HepG2 (cell line): Measurements from ENCODE around the gene HES6. TPM values are rescaled to one million over a fixed set of nuclear protein-coding genes. Genes with fewer than 3 reads are reported as not detected.

Source experiments
- ASH2L ChIP-seq: fragments of 300-600, 200-600 bp; sonication (generic); IDR thresholded peaks from 2 replicates; pipeline ENCODE4 v1.7.0; 2017; ENCODE audit warnings: low read depth, mild to moderate bottlenecking, moderate library complexity, mixed read lengths, low read length; ENCODE audit not compliant: insufficient read length
- CBX2 ChIP-seq, 2 experiments: fragments of 200-600 bp in 1 of 2; sonication (generic); formaldehyde crosslinking in 1 of 2; IDR thresholded peaks; 2 replicates each; pipeline versions ENCODE4 v1.7.0 to v1.8.1; 2018 to 2022; ENCODE audit warnings: low read depth in 2 of 2, low read length in 1 of 2, mild to moderate bottlenecking in 1 of 2, missing genetic modification reagents in 1 of 2
- CCDC6 ChIP-seq: sonication (generic); formaldehyde crosslinking; IDR thresholded peaks from 2 replicates; pipeline ENCODE4 v1.8.1; 2022; ENCODE audit warnings: mild to moderate bottlenecking, missing genetic modification reagents, moderate library complexity
- DZIP1 ChIP-seq: sonication (generic); formaldehyde crosslinking; IDR thresholded peaks from 2 replicates; pipeline ENCODE4 v1.5.0; 2020; ENCODE audit warnings: mild to moderate bottlenecking, missing genetic modification reagents
- ETV6 ChIP-seq: sonication (generic); formaldehyde crosslinking; conservative IDR thresholded peaks from 2 replicates; pipeline ENCODE4 v1.4.0; 2020; ENCODE audit warnings: missing genetic modification reagents
- HCFC1 ChIP-seq: fragments of 150-350 bp; IDR thresholded peaks from 2 replicates; pipeline ENCODE4 v1.6.1; 2014; ENCODE audit warnings: low read depth, low read length
- IKZF1 ChIP-seq: fragments of 450-650 bp; IDR thresholded peaks from 2 replicates; pipeline ENCODE4 v1.7.1; 2016
- JARID2 ChIP-seq: sonication (generic); formaldehyde crosslinking; IDR thresholded peaks from 2 replicates; pipeline ENCODE4 v1.8.1; 2023; ENCODE audit warnings: missing genetic modification reagents, inconsistent platforms; ENCODE audit not compliant: insufficient replicate concordance
- JUNB ChIP-seq: sonication (generic); formaldehyde crosslinking; IDR thresholded peaks from 2 replicates; pipeline ENCODE4 v1.8.0; 2022; ENCODE audit warnings: missing genetic modification reagents, mild to moderate bottlenecking, borderline replicate concordance
- KLF16 ChIP-seq, 2 experiments: sonication (generic) in 1 of 2; formaldehyde crosslinking in 1 of 2; IDR thresholded peaks; 2 replicates each; pipeline versions ENCODE4 v1.6.1 to v1.8.0; 2016 to 2023; ENCODE audit warnings: missing genetic modification reagents in 2 of 2, missing compliant biosample characterization in 1 of 2
- MAFK ChIP-seq, 2 experiments: IDR thresholded peaks in 1 of 2; conservative IDR thresholded peaks in 1 of 2; 2 replicates each; pipeline ENCODE4 v1.6.1; 2011; ENCODE audit warnings: improper control_type of control experiment in 2 of 2, low read length in 2 of 2
- PLRG1 ChIP-seq: fragments of 450-650 bp; conservative IDR thresholded peaks from 2 replicates; pipeline ENCODE4 v1.6.1; 2016
- RFX5 ChIP-seq: IDR thresholded peaks from 2 replicates; pipeline ENCODE4 v1.6.1; 2011; ENCODE audit warnings: low read depth, low read length, improper control_type of control experiment
- RXRB ChIP-seq: IDR thresholded peaks from 2 replicates; pipeline ENCODE4 v1.6.1; 2016; ENCODE audit warnings: borderline replicate concordance, missing genetic modification reagents, missing compliant biosample characterization
- SOX13 ChIP-seq, 3 experiments: fragments of 450-650 bp in 1 of 3; sonication (generic) in 1 of 3; formaldehyde crosslinking in 1 of 3; IDR thresholded peaks in 2 of 3; conservative IDR thresholded peaks in 1 of 3; 2 replicates each; pipeline versions ENCODE4 v1.5.0 to v1.6.1; 2016 to 2020; ENCODE audit warnings: antibody characterized with exemption in 1 of 3, mild to moderate bottlenecking in 1 of 3, missing compliant biosample characterization in 1 of 3, missing genetic modification reagents in 1 of 3, moderate library complexity in 1 of 3
- TAF15 ChIP-seq: fragments of 200-400 bp; formaldehyde crosslinking; IDR thresholded peaks from one replicate; pipeline ENCODE4 v1.6.1; 2018; ENCODE audit warnings: mild to moderate bottlenecking, low read depth, low read length; ENCODE audit not compliant: poor library complexity, severe bottlenecking
- TFE3 ChIP-seq: IDR thresholded peaks from 2 replicates; pipeline ENCODE4 v1.6.1; 2016
- ZBTB21 ChIP-seq: sonication (generic); formaldehyde crosslinking; IDR thresholded peaks from 2 replicates; pipeline ENCODE4 v1.4.0; 2020; ENCODE audit warnings: missing genetic modification reagents
- ZKSCAN8 ChIP-seq: IDR thresholded peaks from 2 replicates; pipeline ENCODE4 v1.6.1; 2016; ENCODE audit warnings: borderline replicate concordance, missing genetic modification reagents, missing compliant biosample characterization
- ZNF564 ChIP-seq: sonication (generic); formaldehyde crosslinking; IDR thresholded peaks from 2 replicates; pipeline ENCODE4 v1.8.1; 2023; ENCODE audit warnings: mild to moderate bottlenecking, missing genetic modification reagents
- ZNF605 ChIP-seq: sonication (generic); formaldehyde crosslinking; IDR thresholded peaks from 2 replicates; pipeline ENCODE4 v1.8.0; 2022; ENCODE audit warnings: mild to moderate bottlenecking, missing genetic modification reagents
- ZNF614 ChIP-seq: IDR thresholded peaks from 2 replicates; pipeline ENCODE4 v1.6.1; 2018; ENCODE audit warnings: missing biosample characterization, missing genetic modification reagents, inconsistent platforms, borderline replicate concordance
- ZNF670 ChIP-seq: sonication (generic); formaldehyde crosslinking; IDR thresholded peaks from 2 replicates; pipeline ENCODE4 v1.8.0; 2022; ENCODE audit warnings: mild to moderate bottlenecking, missing genetic modification reagents, borderline replicate concordance
- ZNF781 ChIP-seq: sonication (generic); formaldehyde crosslinking; IDR thresholded peaks from 2 replicates; pipeline ENCODE4 v1.5.1; 2020; ENCODE audit warnings: borderline replicate concordance, mild to moderate bottlenecking, missing genetic modification reagents; ENCODE audit errors: not compliant biosample characterization
- ZSCAN9 ChIP-seq: IDR thresholded peaks from 2 replicates; pipeline ENCODE4 v1.6.1; 2016; ENCODE audit warnings: borderline replicate concordance
- polyA plus RNA-seq, 8 experiments: library from polyadenylated mRNA; depleted of rRNA in 3 of 8; stranded (reverse) in 7 of 8; unstranded in 1 of 8; fragments of >200 nt; fragmentation: Illumina TruSeq in 4 of 8; extraction: Trizol in 4 of 8; gene quantifications; 2 replicates each; pipeline versions ENCODE4 v1.2.1 to v1.2.3, GENCODE V29; 2011 to 2016; ENCODE audit warnings: low read depth in 4 of 8, missing spikeins in 1 of 8, mixed read lengths in 1 of 8; ENCODE audit not compliant: insufficient read depth in 1 of 8
- total RNA-seq, 5 experiments: library from RNA; depleted of rRNA; stranded (reverse); fragments of >200 nt; fragmentation: Illumina TruSeq; extraction: Trizol; gene quantifications; 2 replicates each; pipeline ENCODE4 v1.2.3, GENCODE V29; 2016; ENCODE audit warnings: low read depth in 1 of 5

The HES6 gene
- total and polyA plus RNA-seq, 2 of the 13 experiments (the other 11 are each of a cell fraction or from before 2014, with no cell fraction given): 19.5 to 82.8 TPM

GRCh38 chr2:238288650-238289573, 49.1 kb upstream of the HES6 start (continued):
- TF ChIP-seq DZIP1 (CRISPR knock-in tag) (no peak; the same call in 1 of the 2 replicates), JUNB (no peak), IKZF1 (no peak), TAF15 (no peak), ASH2L (peak; percentile 68), ZNF781 (no peak), CBX2 (IDR thresholded peaks at IDR 0.05; ENCODE audit: low read depth, low read length) (no peak), CBX2 (CRISPR knock-in tag; IDR thresholded peaks at IDR 0.05; ENCODE audit: low read depth) (no peak), ETV6 (CRISPR knock-in tag) (peak; percentile 92), ZKSCAN8 (CRISPR knock-in tag) (peak; percentile 88; the same call in 1 of the 2 replicates), ZSCAN9 (CRISPR knock-in tag) (peak; percentile 75; the same call in 1 of the 2 replicates), ZBTB21 (CRISPR knock-in tag) (0 out of 2 replicates have a peak, but pooled peaks have one; percentile 22), JARID2 (peak; percentile 46), PLRG1 (no peak), KLF16 (CRISPR knock-in tag; IDR thresholded peaks at IDR 0.05) (peak; percentile 59 to 91; a peak in 2 of 4 replicates), RFX5 (peak; percentile 35), ZNF614 (peak; percentile 59; the same call in 1 of the 2 replicates), MAFK (conservative IDR thresholded peaks at IDR 0.05 in 1 of 2, IDR thresholded peaks at IDR 0.05 in 1 of 2; ENCODE audit: low read length in 2 of 2) (no peak), RXRB (peak; percentile 79; the same call in 1 of the 2 replicates), TFE3 (CRISPR knock-in tag) (no peak), ZNF670 (CRISPR knock-in tag) (no peak; the same call in 1 of the 2 replicates), SOX13 (IDR thresholded peaks at IDR 0.05) (no peak), SOX13 (CRISPR knock-in tag; conservative IDR thresholded peaks at IDR 0.05 in 1 of 2, IDR thresholded peaks at IDR 0.05 in 1 of 2) (peak in 1 of 2 experiments; percentile 56; a peak in 2 of 4 replicates), CCDC6 (CRISPR knock-in tag) (no peak; the same call in 1 of the 2 replicates), ZNF605 (peak; percentile 66; the same call in 1 of the 2 replicates), HCFC1 (peak; percentile 39; the same call in 1 of the 2 replicates), ZNF564 (no peak)
